HepG2 (cell line): ENCODE measurements around the gene ZNF683. TPM values are rescaled to one million over a fixed set of nuclear protein-coding genes. Genes with fewer than 3 reads are reported as not detected.

Experiments
- ATAC-seq: fragments of 200-7000 bp; cut with Tn5 transposase; 3 replicates; pipeline ENCODE4 v1.9.1; 2020; ENCODE audit warnings: mild to moderate bottlenecking, moderate library complexity
- BruUV-seq: library from RNA; stranded (reverse); fragments of 400-500 nt; replicated peaks from 2 replicates; lab custom pipeline; 2021; lab: Mats Ljungman, UMichigan
- CTCF ChIA-PET: fragments of 300-600 bp; formaldehyde crosslinking; extraction: SDS; loops from one replicate; lab custom pipeline; 2021; ENCODE audit warnings: low total read pairs, inconsistent platforms, low intra/inter-chr PET ratio; lab: Yijun Ruan, JAX
- POLR2A ChIA-PET: fragments of 350-600 bp; sonication (Branson Sonifier 250); formaldehyde crosslinking; loops from one replicate; lab custom pipeline; 2020; ENCODE audit warnings: antibody characterized with exemption, inconsistent platforms; lab: Yijun Ruan, JAX
- DNase-seq: peaks from one replicate; pipeline ENCODE4 v3.0.0-alpha.2; 2015; ENCODE audit warnings: low spot score
- FAIRE-seq: peaks from 3 replicates; lab custom pipeline; 2011; peaks lifted over from hg19 to GRCh38; lab: Jason Lieb, UNC
- H2AFZ ChIP-seq: one replicate; pipeline ENCODE4 v1.6.1; 2011; ENCODE audit warnings: low read length, inconsistent platforms
- H3K27ac ChIP-seq: fragments of 300-600 bp; 3 replicates; pipeline ENCODE4 v1.8.0; 2011; ENCODE audit warnings: mixed run types, mild to moderate bottlenecking, mixed read lengths, low read length, inconsistent platforms; ENCODE audit not compliant: insufficient read depth; ENCODE audit errors: extremely low read length
- H3K27me3 ChIP-seq, 2 experiments: fragments of 200-600 bp in 1 of 2; 2 replicates in 1 of 2; 3 replicates in 1 of 2; pipeline versions ENCODE4 v1.6.0 to v1.8.0; 2011; ENCODE audit warnings: low read length in 2 of 2, mild to moderate bottlenecking in 2 of 2, moderate library complexity in 2 of 2, inconsistent platforms in 1 of 2; ENCODE audit not compliant: insufficient read depth in 2 of 2, control insufficient read depth in 1 of 2
- H3K36me3 ChIP-seq, 2 experiments: fragments of 200-600 bp in 1 of 2; replicated peaks in 1 of 2; 2 replicates in 1 of 2; 3 replicates in 1 of 2; pipeline versions ENCODE4 v1.5.1 to v1.8.0; 2011; ENCODE audit warnings: low read length in 2 of 2, inconsistent platforms in 1 of 2; ENCODE audit not compliant: insufficient read depth in 2 of 2, control insufficient read depth in 1 of 2
- H3K4me1 ChIP-seq: 2 replicates; pipeline ENCODE4 v1.5.1; 2012; ENCODE audit warnings: low read length, inconsistent platforms; ENCODE audit not compliant: insufficient read depth
- H3K4me2 ChIP-seq: 2 replicates; pipeline ENCODE4 v1.6.0; 2011; ENCODE audit warnings: low read depth, low read length, inconsistent platforms
- H3K4me3 ChIP-seq, 3 experiments: fragments of 200-600 bp in 1 of 3; sonication (generic), shearing (Covaris generic) in 1 of 3; replicated peaks in 1 of 3; 2 replicates each; pipeline ENCODE4 v1.5.1; 2011 to 2016; ENCODE audit warnings: low read length in 3 of 3, inconsistent platforms in 2 of 3, low read depth in 2 of 3, mild to moderate bottlenecking in 2 of 3, control low read depth in 1 of 3, mixed read lengths in 1 of 3; ENCODE audit not compliant: insufficient read depth in 1 of 3
- H3K79me2 ChIP-seq: one replicate; pipeline ENCODE4 v1.6.1; 2011; ENCODE audit warnings: low read length, inconsistent platforms; ENCODE audit not compliant: insufficient read depth
- H3K9ac ChIP-seq: 2 replicates; pipeline ENCODE4 v1.6.0; 2011; ENCODE audit warnings: mild to moderate bottlenecking, low read depth, low read length, inconsistent platforms; ENCODE audit not compliant: insufficient read depth
- H3K9me3 ChIP-seq: 2 replicates; pipeline ENCODE4 v1.5.1; 2012; ENCODE audit warnings: mild to moderate bottlenecking, low read length
- H4K20me1 ChIP-seq: 2 replicates; pipeline ENCODE4 v1.6.0; 2011; ENCODE audit warnings: inconsistent platforms, mild to moderate bottlenecking, low read length, moderate library complexity; ENCODE audit not compliant: insufficient read depth
- CEBPB ChIP-seq: IDR thresholded peaks from 2 replicates; pipeline ENCODE4 v1.6.1; 2011; ENCODE audit warnings: low read depth, low read length, improper control_type of control experiment, borderline replicate concordance
- GABPA ChIP-seq, 2 experiments: IDR thresholded peaks; 2 replicates each; pipeline ENCODE4 v1.6.1; 2011 to 2016; ENCODE audit warnings: low read depth in 2 of 2, low read length in 1 of 2, missing biosample characterization in 1 of 2, missing genetic modification characterization in 1 of 2
- MIXL1 ChIP-seq: IDR thresholded peaks from 2 replicates; pipeline ENCODE4 v1.6.1; 2016
- SP4 ChIP-seq: sonication (generic); formaldehyde crosslinking; IDR thresholded peaks from 2 replicates; pipeline ENCODE4 v1.8.1; 2023; ENCODE audit warnings: mild to moderate bottlenecking, missing genetic modification reagents
- STAG1 ChIP-seq: sonication (generic); formaldehyde crosslinking; IDR thresholded peaks from 2 replicates; pipeline ENCODE4 v1.4.0; 2020; ENCODE audit warnings: missing genetic modification reagents
- WGBS: methylation state at CpG from one replicate; pipeline ENCODE4 v1.1.6; 2017; ENCODE audit warnings: low lambda C conversion rate; 5-methylcytosine and 5-hydroxymethylcytosine counted together
- in situ Hi-C: cut with HindIII; loops from 2 replicates; pipeline ENCODE4 v1.10.0; 2017; ENCODE audit warnings: low pct_unique_long_range_greater_than_20kb; ENCODE audit not compliant: extremely low pct_ligation_motif_present
- intact Hi-C: fragments of 100-400 bp; cut with micrococcal nuclease; formaldehyde crosslinking; loops from one replicate; pipeline ENCODE4 v1.10.0; 2022; ENCODE audit not compliant: unreplicated experiment
- polyA plus RNA-seq, 8 experiments: library from polyadenylated mRNA; depleted of rRNA in 3 of 8; stranded (reverse) in 7 of 8; unstranded in 1 of 8; fragments of >200 nt; fragmentation: Illumina TruSeq in 4 of 8; extraction: Trizol in 4 of 8; gene quantifications; 2 replicates each; pipeline versions ENCODE4 v1.2.1 to v1.2.3, GENCODE V29; 2011 to 2016; ENCODE audit warnings: low read depth in 4 of 8, missing spikeins in 1 of 8, mixed read lengths in 1 of 8; ENCODE audit not compliant: insufficient read depth in 1 of 8
- total RNA-seq, 5 experiments: library from RNA; depleted of rRNA; stranded (reverse); fragments of >200 nt; fragmentation: Illumina TruSeq; extraction: Trizol; gene quantifications; 2 replicates each; pipeline ENCODE4 v1.2.3, GENCODE V29; 2016; ENCODE audit warnings: low read depth in 1 of 5
- TF ChIP-seq, protein P1 (sequence below): sonication (generic); formaldehyde crosslinking; conservative IDR thresholded peaks from 2 replicates; pipeline ENCODE4 v1.4.0; 2020; ENCODE audit warnings: mild to moderate bottlenecking, missing genetic modification reagents, moderate library complexity

Gene ZNF683
- total and polyA plus RNA-seq, 2 of the 13 experiments (the other 11 are each of a cell fraction or from before 2014, with no cell fraction given) = not detected

DNA sequence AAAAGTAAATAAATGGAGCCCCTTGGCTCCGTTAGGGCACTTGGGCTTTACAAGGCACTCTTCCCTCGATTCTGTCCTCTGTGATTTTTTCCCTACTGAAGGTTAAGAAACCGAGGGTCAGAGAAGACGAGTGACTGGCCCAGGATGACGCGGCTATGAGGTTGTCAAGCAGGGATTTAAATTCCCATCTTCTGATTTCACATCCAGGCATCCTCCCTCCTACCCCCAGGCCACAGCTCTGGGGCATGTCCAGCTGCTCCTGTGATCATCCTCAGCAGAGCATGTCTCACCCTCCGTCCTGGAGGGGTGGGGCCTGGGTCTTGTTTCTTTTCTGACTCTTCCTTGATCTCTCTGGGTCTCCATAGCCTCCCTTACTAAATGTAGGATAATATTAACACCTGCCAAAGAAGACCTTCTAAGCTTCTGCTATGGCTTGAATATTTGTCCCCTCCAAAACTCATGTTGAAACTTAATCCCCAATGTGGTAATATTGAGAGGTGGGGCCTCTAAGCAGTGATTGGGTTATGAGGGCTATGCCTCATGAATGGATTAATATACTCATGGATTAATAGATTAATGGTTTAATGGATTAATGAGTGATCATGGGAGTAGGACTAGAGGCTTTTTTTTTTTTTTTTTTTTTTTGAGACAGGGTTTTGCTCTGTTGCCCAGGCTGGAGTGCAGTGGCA is 23.2 kb downstream of the ZNF683 start:
- no peak for ATAC-seq
- CTCF ChIA-PET = no interaction called here
- intact Hi-C loops = no loop called here

More for the DNA sequence above, 23.2 kb downstream of the ZNF683 start:
- in situ Hi-C loops = no loop called here
- BruUV-seq = no TSS peak
- H3K27me3 ChIP-seq = no peaks in the 10 kb centered on the region
- POLR2A ChIA-PET = interaction anchor here (0.6 to 4.0 kb wide), 4 partner anchors 9 to 70 kb away, joined by 4 to 65 read pairs (median 16); partner anchors contain the start of gene SH3BGRL3
- no peak for TF ChIP-seq GABPA (IDR thresholded peaks at IDR 0.05; ENCODE audit: low read depth, low read length)
- TF ChIP-seq GABPA (CRISPR knock-in tag; IDR thresholded peaks at IDR 0.05; ENCODE audit: low read depth) = no peak
- no peak for TF ChIP-seq STAG1
- TF ChIP-seq, protein P1, sequence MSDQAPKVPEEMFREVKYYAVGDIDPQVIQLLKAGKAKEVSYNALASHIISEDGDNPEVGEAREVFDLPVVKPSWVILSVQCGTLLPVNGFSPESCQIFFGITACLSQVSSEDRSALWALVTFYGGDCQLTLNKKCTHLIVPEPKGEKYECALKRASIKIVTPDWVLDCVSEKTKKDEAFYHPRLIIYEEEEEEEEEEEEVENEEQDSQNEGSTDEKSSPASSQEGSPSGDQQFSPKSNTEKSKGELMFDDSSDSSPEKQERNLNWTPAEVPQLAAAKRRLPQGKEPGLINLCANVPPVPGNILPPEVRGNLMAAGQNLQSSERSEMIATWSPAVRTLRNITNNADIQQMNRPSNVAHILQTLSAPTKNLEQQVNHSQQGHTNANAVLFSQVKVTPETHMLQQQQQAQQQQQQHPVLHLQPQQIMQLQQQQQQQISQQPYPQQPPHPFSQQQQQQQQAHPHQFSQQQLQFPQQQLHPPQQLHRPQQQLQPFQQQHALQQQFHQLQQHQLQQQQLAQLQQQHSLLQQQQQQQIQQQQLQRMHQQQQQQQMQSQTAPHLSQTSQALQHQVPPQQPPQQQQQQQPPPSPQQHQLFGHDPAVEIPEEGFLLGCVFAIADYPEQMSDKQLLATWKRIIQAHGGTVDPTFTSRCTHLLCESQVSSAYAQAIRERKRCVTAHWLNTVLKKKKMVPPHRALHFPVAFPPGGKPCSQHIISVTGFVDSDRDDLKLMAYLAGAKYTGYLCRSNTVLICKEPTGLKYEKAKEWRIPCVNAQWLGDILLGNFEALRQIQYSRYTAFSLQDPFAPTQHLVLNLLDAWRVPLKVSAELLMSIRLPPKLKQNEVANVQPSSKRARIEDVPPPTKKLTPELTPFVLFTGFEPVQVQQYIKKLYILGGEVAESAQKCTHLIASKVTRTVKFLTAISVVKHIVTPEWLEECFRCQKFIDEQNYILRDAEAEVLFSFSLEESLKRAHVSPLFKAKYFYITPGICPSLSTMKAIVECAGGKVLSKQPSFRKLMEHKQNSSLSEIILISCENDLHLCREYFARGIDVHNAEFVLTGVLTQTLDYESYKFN (CRISPR knock-in tag) = no peak
- no peak for TF ChIP-seq SP4
- TF ChIP-seq MIXL1 = no peak
- no peak for TF ChIP-seq CEBPB
- H4K20me1 ChIP-seq = no peaks in the 10 kb centered on the region
- H3K9ac ChIP-seq = peak overlapping the region; percentile 16; the same call in 1 of the 2 replicates
- FAIRE-seq (no peak), DNase-seq (no peak)
- H3K36me3 ChIP-seq = no peaks in the 10 kb centered on the region
- peaks cover 5% of the 10 kb centered on the region for H3K79me2 ChIP-seq
- peak overlapping the region; percentile 100 for H3K27ac ChIP-seq
- H3K4me1 ChIP-seq = peaks cover 66% of the 10 kb centered on the region
- no peak overlapping the region for H3K4me3 ChIP-seq
- no peak overlapping the region for H3K4me2 ChIP-seq
- H2AFZ ChIP-seq = no peak overlapping the region
- no peaks in the 10 kb centered on the region for H3K9me3 ChIP-seq
- WGBS = 99% methylated on average over 7 of the region's 7 CpGs
